HUES6 (cell line): ENCODE results near the gene NOL3.
A peak's percentile ranks its signal among the peaks of the same experiment; 100 is the strongest.

Experiments used
- H3K27ac ChIP-seq: 2 replicates; pipeline ENCODE4 v1.7.0; 2013; ENCODE audit warnings: low read depth, mild to moderate bottlenecking, low read length, inconsistent platforms
- H3K27me3 ChIP-seq: 2 replicates; pipeline ENCODE4 v1.6.1; 2013; ENCODE audit warnings: low read length; ENCODE audit not compliant: control insufficient read depth, insufficient read depth
- H3K36me3 ChIP-seq: 2 replicates; pipeline ENCODE4 v1.6.1; 2013; ENCODE audit warnings: low read length; ENCODE audit not compliant: control insufficient read depth, insufficient read depth
- H3K4me1 ChIP-seq: 2 replicates; pipeline ENCODE4 v1.6.1; 2013; ENCODE audit warnings: low read length; ENCODE audit not compliant: control insufficient read depth, insufficient read depth
- H3K4me3 ChIP-seq: 2 replicates; pipeline ENCODE4 v1.5.1; 2013; ENCODE audit warnings: low read depth, low read length
- H3K9ac ChIP-seq: one replicate; pipeline ENCODE4 v1.6.1; 2013; ENCODE audit warnings: mild to moderate bottlenecking, low read length
- H3K9me3 ChIP-seq: 2 replicates; pipeline ENCODE4 v1.6.1; 2013; ENCODE audit warnings: low read depth, low read length; ENCODE audit not compliant: control insufficient read depth, insufficient read depth

The NOL3 gene

DNA sequence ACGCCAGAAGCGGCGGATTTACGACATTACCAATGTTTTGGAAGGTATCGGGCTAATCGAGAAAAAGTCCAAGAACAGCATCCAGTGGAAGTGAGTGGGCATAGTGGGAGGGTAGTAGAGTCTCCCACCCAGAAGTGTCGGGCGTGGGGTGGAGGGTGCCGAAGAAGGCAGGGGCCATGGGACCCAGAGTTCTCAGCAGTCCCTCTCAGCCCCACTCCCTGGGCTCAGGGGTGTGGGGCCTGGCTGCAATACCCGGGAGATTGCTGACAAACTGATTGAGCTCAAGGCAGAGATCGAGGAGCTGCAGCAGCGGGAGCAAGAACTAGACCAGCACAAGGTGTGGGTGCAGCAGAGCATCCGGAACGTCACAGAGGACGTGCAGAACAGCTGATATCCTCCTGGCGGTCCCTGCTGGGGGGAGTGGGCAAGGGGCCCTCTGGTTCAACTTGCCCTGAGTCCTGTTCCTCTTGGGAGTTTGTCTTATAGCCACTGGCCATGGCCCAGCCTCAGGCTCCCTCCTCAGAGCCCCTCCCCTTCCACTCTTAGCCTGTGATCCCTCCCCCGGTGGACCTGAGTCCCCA, 22.5 kb downstream of the NOL3 start:
- H3K4me3 ChIP-seq = peak overlapping the region; percentile 100
- H3K27me3 ChIP-seq = no peaks in the 10 kb centered on the region
- H3K4me1 ChIP-seq = peaks cover 7% of the 10 kb centered on the region; the same call in 1 of the 2 replicates
- no peaks in the 10 kb centered on the region for H3K9me3 ChIP-seq
- peaks cover 46% of the 10 kb centered on the region for H3K36me3 ChIP-seq
- H3K9ac ChIP-seq = peak overlapping the region; percentile 90
- peak overlapping the region; percentile 82; the same call in 1 of the 2 replicates for H3K27ac ChIP-seq

DNA sequence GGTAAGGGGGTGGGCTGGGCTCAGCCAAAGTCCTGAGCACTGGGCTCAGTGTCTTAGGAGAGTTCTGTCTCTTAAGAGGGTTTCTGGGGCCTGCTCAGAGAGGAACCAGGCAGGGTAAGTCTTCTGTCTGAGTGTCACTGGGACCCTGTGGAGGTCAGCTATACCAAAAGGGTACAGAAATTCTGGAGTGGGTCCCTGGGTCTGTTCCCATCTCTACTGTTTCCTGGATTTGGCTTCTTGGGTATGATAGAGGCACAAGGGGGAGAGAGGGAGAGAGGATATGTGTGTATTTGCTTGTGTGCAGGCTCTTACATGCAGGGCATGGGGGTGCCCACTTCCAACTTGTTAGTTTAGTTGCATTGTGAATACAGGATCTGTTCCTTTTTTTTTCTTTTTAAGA, 23.2 kb downstream of the NOL3 start:
- no peaks in the 10 kb centered on the region for H3K9me3 ChIP-seq
- no peaks in the 10 kb centered on the region for H3K27me3 ChIP-seq
- H3K4me1 ChIP-seq = peaks cover 9% of the 10 kb centered on the region; the same call in 1 of the 2 replicates
- H3K9ac ChIP-seq = no peak overlapping the region
- H3K36me3 ChIP-seq = peaks cover 50% of the 10 kb centered on the region
- no peak overlapping the region for H3K27ac ChIP-seq
- H3K4me3 ChIP-seq = peak overlapping the region; percentile 100; the same call in 1 of the 2 replicates

DNA sequence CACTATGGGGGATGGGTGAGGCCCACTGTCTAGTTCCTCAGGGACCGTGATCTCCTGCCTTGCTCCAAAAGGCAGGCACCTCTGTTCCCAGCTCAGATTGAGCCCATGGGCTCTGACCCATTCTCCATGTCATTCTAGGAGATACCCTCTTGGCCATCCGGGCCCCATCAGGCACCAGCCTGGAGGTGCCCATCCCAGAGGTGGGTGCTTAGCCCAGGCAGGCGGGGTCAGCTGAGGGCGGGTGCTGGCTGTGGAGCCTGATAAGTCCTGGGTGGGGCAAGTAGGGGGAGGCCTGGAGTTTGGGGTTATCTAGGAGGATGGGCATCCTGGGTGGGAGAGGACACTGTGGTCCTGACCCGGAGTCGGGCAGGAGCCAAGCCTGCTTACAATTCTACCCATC, 23.9 kb downstream of the NOL3 start:
- peaks cover 11% of the 10 kb centered on the region; the same call in 1 of the 2 replicates for H3K4me1 ChIP-seq
- no peak overlapping the region for H3K4me3 ChIP-seq
- no peak overlapping the region for H3K27ac ChIP-seq
- no peak overlapping the region for H3K9ac ChIP-seq
- no peaks in the 10 kb centered on the region for H3K9me3 ChIP-seq
- peaks cover 50% of the 10 kb centered on the region for H3K36me3 ChIP-seq
- no peaks in the 10 kb centered on the region for H3K27me3 ChIP-seq

DNA sequence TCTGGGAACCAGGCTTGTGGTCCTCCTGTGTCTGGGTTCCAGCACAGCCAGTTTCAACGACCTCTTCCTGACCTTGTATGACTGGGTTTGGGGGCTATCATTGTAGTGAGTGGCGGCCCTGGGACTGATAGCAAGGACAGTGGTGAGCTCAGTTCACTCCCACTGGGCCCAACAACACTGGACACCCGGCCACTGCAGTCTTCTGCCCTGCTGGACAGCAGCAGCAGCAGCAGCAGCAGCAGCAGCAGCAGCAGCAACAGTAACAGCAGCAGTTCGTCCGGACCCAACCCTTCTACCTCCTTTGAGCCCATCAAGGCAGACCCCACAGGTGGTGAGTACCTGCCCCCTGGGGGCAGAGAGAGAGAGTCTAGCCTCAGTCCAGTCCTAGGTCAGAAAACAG, 25.3 kb downstream of the NOL3 start:
- H3K27ac ChIP-seq = no peak overlapping the region
- no peak overlapping the region for H3K4me3 ChIP-seq
- peaks cover 11% of the 10 kb centered on the region; the same call in 1 of the 2 replicates for H3K4me1 ChIP-seq
- peaks cover 50% of the 10 kb centered on the region for H3K36me3 ChIP-seq
- H3K27me3 ChIP-seq = no peaks in the 10 kb centered on the region
- H3K9ac ChIP-seq = no peak overlapping the region
- H3K9me3 ChIP-seq = no peaks in the 10 kb centered on the region

DNA sequence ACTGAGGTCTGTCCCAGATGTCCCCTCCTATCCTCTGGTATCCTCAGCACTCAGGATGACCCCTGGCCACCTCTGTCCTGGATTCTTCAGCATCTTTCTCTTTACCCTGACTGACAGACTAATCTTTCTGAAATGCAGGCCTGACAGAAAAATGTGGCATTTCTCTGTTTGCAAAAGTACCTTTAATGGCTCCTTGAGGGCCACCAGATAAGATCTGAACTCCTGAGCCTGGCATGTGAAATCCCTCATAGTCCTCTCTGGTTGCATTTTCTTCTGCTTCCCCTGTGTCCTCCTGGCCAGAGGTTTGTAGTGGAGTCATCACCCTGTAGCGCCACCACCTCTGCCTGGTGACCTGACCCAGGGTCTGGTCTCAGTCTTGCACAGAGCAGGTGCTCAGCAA, 26.5 kb downstream of the NOL3 start:
- Histone ChIP-seq H3K9me3 (no peaks in the 10 kb centered on the region), H3K9ac (no peak overlapping the region), H3K4me3 (no peak overlapping the region), H3K4me1 (peaks cover 11% of the 10 kb centered on the region; the same call in 1 of the 2 replicates), H3K36me3 (peaks cover 58% of the 10 kb centered on the region), H3K27me3 (no peaks in the 10 kb centered on the region), H3K27ac (no peak overlapping the region)

DNA sequence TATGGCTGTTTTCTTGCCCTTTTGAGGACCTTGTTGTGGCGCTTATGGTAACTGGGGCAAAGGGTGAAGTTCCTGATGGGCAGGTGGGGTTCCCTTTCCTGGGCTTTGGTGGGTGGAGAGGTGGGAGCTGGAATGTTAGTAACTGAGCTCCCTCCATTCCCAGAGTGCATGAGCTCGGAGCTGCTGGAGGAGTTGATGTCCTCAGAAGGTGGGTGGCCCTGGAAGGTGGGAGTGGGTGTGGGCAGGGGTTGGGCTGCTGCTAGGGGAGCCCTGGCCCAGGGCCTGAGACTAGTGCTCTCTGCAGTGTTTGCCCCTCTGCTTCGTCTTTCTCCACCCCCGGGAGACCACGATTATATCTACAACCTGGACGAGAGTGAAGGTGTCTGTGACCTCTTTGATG, 27.4 kb downstream of the NOL3 start:
- H3K36me3 ChIP-seq = peaks cover 66% of the 10 kb centered on the region
- H3K9me3 ChIP-seq = no peaks in the 10 kb centered on the region
- H3K27ac ChIP-seq = no peak overlapping the region
- peaks cover 10% of the 10 kb centered on the region; the same call in 1 of the 2 replicates for H3K4me1 ChIP-seq
- H3K4me3 ChIP-seq = no peak overlapping the region
- no peaks in the 10 kb centered on the region for H3K27me3 ChIP-seq
- no peak overlapping the region for H3K9ac ChIP-seq

DNA sequence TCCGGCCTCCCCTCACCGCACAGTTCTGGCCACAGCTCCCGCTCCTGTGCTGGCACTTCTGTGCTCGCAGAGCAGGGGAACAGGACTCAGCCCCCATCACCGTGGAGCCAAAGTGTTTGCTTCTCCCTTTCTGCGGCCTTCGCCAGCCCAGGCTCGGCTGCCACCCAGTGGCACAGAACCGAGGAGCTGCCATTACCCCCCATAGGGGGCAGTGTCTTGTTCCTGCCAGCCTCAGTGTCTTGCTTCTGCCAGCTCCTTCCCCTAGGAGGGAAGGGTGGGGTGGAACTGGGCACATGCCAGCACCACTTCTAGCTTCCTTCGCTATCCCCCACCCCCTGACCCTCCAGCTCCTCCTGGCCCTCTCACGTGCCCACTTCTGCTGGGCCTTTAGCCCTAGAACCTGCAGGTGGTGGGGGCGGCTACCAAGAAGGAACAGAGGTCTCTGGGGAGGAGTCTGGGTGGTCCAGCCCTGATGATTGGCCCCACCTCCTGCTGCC, 27.9 kb downstream of the NOL3 start:
- H3K9ac ChIP-seq = no peak overlapping the region
- no peaks in the 10 kb centered on the region for H3K27me3 ChIP-seq
- H3K4me1 ChIP-seq = peaks cover 5% of the 10 kb centered on the region; the same call in 1 of the 2 replicates
- peaks cover 70% of the 10 kb centered on the region for H3K36me3 ChIP-seq
- H3K4me3 ChIP-seq = peak overlapping the region; percentile 92; the same call in 1 of the 2 replicates
- no peak overlapping the region for H3K27ac ChIP-seq
- H3K9me3 ChIP-seq = no peaks in the 10 kb centered on the region

DNA sequence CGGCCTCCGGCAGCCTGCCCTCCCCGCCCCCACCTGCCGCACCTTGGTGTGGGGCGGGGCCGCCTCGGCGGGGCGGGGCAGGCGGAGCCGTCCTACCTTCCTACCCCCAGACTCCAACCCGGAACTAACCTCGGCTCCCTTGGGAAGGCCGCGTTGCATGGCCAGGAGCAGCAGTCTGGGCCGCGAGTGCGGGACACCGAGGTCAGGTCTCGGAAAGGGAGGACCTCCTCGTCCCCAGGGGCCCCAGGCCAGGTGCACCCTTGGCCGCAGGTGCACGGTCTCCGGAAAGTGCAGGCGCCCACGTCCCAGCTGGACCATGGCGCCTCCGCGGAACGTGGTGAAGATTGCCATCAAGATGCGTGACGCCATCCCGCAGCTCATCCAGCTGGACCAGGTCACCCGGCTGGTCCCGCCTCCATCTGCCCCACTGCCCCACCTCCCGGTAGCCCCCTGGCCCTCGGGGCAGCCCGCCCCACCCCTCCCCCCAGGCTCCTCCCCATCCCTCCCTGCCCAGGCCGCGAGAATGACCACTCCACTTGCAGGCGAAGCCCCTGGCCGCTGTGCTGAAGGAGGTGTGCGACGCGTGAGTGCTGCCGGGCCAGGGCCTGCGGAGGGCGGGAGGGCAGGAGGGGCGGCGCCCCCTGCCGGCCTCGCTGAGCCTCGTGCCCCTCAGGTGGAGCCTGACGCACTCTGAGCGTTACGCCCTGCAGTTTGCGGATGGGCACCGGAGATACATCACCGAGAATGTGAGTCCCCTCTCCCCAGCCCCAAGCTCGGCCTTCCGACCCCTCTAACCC, 28.9 kb downstream of the NOL3 start, which contains the start of gene ELMO3:
Gene ELMO3, plus strand, starts transcription at position 121 of the 797 bp plus-strand sequence. Its CDS starts 196 bp downstream, at position 317.
- H3K27me3 ChIP-seq = no peaks in the 10 kb centered on the region
- H3K9me3 ChIP-seq = no peaks in the 10 kb centered on the region
- H3K4me3 ChIP-seq = peak within 1 kb of the TSS; percentile 92
- peak within 1 kb of the TSS; percentile 76 for H3K9ac ChIP-seq
- H3K27ac ChIP-seq = no peak within 1 kb of the TSS; the same call in 1 of the 2 replicates
- peaks cover 4% of the 10 kb centered on the region; the same call in 1 of the 2 replicates for H3K4me1 ChIP-seq
- peaks cover 70% of the 10 kb centered on the region for H3K36me3 ChIP-seq

DNA sequence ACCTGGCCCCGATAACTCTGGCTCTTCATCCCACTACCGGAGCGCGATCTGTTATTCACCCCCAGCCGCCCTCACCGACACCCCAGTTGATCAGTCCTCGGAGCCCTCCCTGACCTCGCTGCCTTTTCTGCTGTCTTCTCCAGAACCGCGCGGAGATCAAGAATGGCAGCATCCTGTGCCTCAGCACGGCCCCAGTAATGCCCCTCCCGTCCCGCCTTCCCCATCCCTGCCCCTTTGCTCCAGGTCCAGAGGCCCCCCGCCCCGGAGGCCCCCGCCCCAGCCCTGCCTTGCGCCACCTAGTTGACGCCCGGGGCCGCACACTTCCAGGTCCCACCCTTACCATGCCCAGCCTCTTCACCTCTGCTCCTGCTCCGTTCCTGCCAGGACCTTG, 29.5 kb downstream of the NOL3 start:
- Histone ChIP-seq H3K9ac (no peak overlapping the region), H3K27ac (no peak overlapping the region), H3K27me3 (no peaks in the 10 kb centered on the region), H3K36me3 (peaks cover 64% of the 10 kb centered on the region), H3K9me3 (no peaks in the 10 kb centered on the region), H3K4me1 (peaks cover 4% of the 10 kb centered on the region; the same call in 1 of the 2 replicates), H3K4me3 (peak overlapping the region; percentile 92)

DNA sequence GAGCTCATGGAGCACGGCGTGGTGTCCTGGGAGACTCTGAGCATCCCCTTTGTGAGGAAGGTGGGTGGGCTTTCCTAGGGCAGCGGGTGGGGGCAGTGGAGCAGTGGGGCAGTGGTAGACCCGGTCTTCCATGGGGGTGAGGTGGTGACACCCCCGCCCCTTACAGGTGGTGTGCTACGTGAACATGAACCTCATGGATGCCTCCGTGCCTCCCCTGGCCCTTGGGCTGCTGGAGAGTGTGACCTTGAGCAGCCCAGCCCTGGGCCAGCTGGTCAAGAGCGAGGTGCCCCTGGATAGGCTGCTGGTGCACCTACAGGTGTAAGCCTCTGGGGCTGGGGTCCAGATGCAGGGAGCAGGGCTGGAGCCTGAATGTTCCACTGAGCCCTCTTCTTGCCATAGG, 30.2 kb downstream of the NOL3 start:
- H3K4me1 ChIP-seq = peaks cover 4% of the 10 kb centered on the region; the same call in 1 of the 2 replicates
- no peaks in the 10 kb centered on the region for H3K9me3 ChIP-seq
- no peak overlapping the region for H3K27ac ChIP-seq
- no peak overlapping the region for H3K4me3 ChIP-seq
- no peaks in the 10 kb centered on the region for H3K27me3 ChIP-seq
- H3K36me3 ChIP-seq = peaks cover 57% of the 10 kb centered on the region
- H3K9ac ChIP-seq = no peak overlapping the region
